Suprapubic skin (tissue), 4 donors: Measurements from ENCODE around the gene ZCCHC3.

Experiments used
- CTCF ChIP-seq, 2 donors: fragments of 200-600 bp in 1 of 2; fragments of 450-650 bp in 1 of 2; sonication (generic) in 1 of 2; IDR thresholded peaks; one replicate each; pipeline ENCODE4 v1.5.1; 2016 to 2019; ENCODE audit warnings: antibody characterized with exemption in 2 of 2, mild to moderate bottlenecking in 1 of 2, moderate library complexity in 1 of 2
- POLR2A ChIP-seq, 2 donors: fragments of 450-650 bp; IDR thresholded peaks; one replicate each; pipeline ENCODE4 v1.6.1; 2017; ENCODE audit warnings: antibody characterized with exemption in 2 of 2, mild to moderate bottlenecking in 2 of 2, moderate library complexity in 2 of 2
- POLR2AphosphoS5 ChIP-seq, 3 donors: sonication (generic); formaldehyde crosslinking; IDR thresholded peaks; one replicate each; pipeline ENCODE4 v1.6.1; 2017; ENCODE audit warnings: antibody characterized with exemption in 3 of 3

GRCh38 chr20:330233-331149 is 33.1 kb downstream of the ZCCHC3 start:
- TF ChIP-seq POLR2A (IDR thresholded peaks at IDR 0.05) (no peak), CTCF (IDR thresholded peaks at IDR 0.05) (peak; percentile 63 to 76), POLR2AphosphoS5 (IDR thresholded peaks at IDR 0.05) (no peak)
